Stimulated activated CD8-positive, alpha-beta memory T cell treated with anti-CD3 and anti-CD28 coated beads, Interleukin-15, amount 100 ng/mL, for 24 hours (primary cell): ENCODE data around the gene HTATSF1.
A peak's percentile ranks its signal among the peaks of the same experiment; 100 is the strongest.

Experiments
- DNase-seq: peaks from one replicate; pipeline ENCODE4 v3.0.0-alpha.2; 2020; ENCODE audit warnings: low read depth

Gene HTATSF1

DNA sequence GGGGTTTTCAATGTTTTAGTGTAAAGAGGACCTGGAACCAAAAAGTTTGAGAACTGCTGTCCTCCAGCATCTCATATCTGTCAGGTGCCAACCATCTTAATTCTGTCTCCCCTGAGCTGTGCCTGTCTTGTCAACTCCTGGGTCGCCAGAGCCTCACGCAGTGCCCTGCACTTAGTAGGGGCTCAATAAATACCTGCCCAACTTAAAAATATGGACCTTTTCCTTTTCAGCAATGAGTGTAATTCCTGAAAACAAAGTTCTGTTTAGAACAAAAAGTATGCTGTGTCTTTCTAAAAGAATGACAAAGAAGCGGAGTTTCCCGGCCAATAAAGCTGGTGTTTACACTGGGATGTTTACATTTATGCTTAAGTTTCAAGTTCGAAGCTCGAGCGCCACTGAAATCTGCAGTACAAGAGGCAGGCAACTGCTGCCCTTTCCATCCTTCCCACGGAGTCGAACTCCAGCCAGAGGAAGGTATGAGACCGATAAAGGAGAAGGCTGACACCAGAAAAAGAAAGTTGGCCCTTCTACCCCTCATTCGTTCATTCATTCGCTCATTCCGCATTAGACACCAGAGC, 1.1 kb upstream of the HTATSF1 start:
- DNase-seq, result no peak

DNA sequence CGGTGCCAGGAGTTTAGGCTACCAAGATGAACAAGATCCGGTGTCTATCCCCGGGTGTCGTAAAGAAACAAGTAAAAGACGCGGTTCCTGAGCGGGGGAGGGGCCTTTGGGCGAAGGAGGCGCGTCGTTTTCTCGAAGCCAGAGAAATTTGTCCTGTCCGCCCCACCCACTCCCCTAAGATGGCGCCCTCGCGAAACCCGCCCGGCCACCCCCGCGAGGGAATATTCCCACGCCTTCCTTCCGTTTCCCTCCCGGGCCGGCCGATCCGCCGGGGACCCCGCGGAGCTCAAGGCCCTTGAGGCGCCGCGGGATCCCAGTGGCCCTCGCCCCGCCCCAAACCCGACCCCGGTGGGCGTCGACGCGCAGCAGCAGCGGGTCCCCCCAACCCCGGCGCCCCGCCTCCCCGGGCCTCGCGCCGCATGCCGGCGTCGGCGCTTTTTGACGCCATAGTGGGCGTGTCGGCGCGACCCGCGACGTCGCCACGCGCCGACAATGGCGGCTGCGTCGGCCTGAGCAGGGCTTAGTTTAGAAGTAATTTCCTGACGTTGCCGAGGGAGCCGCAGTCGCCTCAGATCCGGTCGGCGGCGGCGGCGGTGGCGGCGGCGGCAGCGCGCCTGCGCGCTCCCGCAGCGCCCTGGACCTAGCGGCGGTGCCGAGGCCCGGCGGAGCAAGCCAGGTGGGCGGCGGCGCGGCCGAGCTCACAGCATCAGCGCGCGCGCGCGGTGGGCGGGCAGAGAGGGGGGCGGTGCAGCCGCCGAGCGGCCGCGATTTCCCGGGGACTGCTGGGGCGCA, 432 bp upstream of the HTATSF1 start:
- DNase-seq, result peak; percentile 59

GRCh38 chrX:136519069-136519468, 21.7 kb downstream of the HTATSF1 start:
- no peak for DNase-seq

DNA sequence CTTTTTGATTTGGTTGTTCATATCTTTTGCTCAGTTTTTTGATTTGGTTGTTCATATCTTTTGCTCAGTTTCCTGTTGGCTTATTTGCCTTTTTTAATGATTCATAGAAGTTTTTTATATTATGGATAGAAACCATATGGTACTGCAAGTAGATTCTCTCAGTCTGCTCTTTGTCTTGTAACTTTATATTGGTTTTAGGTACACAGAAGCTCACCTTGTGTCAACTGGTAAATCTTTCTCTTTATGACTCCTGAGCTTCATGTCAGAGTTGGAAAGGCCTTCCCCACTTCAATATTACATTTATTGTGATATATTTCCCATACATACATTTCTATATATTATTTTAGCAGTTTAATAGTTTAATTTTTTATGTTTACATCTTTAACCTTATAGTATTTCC, 26.4 kb downstream of the HTATSF1 start:
- DNase-seq, result no peak

DNA sequence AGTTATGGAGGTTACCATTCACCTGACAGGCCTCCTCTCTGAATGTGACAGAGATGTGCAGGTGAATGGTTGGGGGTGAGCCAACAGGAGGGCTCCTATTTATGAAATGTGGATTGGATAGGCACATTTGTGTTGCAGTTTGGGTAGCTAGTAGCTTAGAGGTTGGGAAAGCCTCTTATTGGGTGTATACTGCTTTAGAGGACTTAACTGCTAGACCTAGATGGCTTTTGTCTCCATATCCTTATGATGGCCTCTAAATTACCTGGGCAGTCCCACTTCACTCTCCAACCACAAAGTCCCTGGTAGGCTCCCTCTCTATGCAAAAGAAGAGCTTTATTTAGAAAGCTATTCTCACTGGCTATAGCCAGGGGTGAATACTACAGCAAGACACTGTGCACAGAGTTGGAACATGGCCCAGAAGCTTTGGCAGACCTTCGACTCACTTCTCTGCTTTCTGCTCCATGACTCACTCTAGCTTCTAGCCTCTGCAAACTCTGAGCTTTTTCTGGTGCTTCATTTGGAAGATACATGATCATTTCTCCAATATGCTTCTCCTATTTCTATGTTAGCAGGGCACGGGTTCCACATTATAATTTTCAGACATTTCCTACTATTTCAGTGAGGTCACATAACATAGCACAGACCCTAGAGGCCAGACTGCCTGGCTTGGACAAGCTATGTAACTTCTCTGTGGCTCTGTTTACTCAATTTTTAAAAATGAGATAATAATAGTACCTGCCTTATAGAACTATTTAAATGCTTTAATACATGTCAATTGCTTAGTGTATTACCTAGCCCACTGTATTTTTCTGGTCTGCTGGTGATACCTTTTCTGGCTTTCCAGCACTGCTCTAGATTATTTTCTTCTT, 28.6 kb downstream of the HTATSF1 start:
- no peak for DNase-seq

DNA sequence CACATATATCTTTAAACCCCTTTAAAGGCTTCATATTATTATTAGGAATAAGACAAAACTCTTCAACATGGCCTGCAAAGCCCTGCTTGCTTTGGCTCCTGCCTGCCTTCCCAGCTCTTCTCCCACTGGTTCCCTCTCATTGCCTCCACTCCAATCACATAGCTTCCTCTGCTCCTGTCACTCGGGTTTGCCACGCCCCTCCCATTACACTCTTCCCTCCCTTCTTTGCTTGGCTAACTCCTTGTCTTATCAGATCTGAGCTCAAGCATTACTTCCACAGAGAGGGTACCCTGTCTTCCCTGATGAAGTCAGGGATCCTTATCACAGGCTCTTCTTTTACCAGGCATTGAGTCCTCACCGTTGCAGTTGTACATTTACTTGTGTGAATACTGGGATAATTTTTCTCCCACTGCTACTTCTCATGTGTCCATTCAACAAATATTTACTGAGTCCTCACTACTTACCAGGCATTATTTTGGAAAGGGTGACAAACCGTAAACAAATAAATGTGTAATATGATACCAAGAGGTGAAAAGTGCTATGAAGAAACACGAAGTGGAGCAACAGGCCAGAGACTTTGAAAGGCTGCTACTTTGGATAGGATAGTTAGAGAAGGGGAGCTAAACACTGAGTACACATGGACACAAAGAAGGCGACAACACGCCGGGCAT, 31.4 kb downstream of the HTATSF1 start:
- no peak for DNase-seq

DNA sequence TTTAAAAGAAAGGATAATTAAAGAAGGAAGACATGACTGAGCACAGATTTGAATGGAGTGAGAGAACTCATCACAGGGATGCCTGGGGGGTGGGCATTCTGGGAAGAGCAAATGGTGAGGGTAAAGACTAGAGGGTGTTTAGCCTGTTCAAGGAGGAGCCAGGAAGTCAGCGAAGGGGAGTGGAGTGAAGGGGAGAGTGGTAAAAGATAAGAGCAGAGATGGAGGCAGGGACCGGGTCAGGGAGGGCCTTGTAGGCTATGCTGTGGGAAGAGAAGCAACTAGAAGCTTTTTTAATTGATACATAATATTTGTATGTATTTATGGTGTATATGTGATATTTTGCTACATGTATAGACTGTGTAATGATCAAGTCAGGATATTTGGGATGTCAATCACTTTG, 32.4 kb downstream of the HTATSF1 start:
- DNase-seq, result no peak

DNA sequence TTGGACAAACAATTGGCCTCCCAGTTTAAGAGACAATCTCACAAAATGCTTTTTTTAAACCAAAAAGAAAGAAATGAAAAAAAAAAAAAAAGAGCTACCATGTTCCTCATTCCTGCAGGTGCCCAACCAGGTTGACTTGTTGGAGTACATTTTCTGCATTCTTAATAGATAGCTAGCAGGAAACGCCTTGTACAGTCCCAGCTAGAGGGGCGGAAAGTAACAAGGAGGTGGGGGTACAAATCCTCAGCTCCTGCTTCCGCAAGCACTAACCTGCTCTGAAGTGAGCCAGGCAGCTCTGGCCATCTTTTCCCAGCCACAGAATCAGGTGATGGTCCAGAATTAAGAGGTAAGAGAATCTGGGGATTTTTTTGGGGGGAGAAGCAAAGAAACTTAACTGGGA, 34.6 kb downstream of the HTATSF1 start, which contains the start of gene VGLL1:
VGLL1 (plus strand) TSS at position 265 of the 400 bp plus-strand sequence. CDS start 3,806 bp downstream, outside the sequence.
- no peak for DNase-seq

DNA sequence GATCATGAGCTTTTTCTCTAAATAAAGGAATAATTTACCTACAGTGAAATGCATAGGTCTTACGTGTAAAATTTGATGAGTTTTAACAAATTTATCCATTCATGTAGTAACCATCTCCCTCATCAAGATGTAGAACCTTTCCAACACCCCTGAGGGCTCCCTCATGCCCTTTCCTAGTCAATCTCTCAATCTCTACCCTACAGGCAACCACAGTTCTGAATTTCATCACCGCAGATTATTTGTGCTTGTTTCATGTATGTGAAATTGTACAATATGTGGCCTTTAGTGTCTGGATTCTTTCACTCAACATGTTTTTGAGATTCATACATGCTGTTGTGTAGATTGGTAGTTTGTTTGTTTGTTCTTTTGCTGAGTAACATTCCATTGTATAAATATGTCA, 36.7 kb downstream of the HTATSF1 start:
- no peak for DNase-seq

- DNase-seq, result no peak
These were observed 41.4 kb downstream of the HTATSF1 start for GRCh38 chrX:136538811-136539210.

DNA sequence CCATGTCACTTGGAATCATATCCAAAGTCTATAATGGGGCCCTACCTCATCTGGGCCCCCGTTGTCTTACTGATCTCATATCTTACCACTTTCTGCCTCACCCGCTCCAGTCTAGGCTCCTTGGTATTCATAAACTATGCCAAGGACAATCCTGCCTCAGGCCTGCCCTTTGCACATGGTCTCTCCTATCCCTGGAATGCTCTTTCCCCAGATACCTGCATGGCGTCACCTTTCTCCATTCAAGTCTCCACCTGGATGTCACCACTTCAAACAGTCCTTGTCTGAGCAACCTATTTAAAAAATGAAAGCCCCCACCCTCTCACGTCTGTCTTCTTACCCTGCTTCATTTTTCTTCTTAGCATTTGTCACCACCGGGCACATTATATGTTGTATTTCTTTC, 42.8 kb downstream of the HTATSF1 start:
- no peak for DNase-seq

GRCh38 chrX:136541294-136541693, 43.9 kb downstream of the HTATSF1 start:
- no peak for DNase-seq

DNA sequence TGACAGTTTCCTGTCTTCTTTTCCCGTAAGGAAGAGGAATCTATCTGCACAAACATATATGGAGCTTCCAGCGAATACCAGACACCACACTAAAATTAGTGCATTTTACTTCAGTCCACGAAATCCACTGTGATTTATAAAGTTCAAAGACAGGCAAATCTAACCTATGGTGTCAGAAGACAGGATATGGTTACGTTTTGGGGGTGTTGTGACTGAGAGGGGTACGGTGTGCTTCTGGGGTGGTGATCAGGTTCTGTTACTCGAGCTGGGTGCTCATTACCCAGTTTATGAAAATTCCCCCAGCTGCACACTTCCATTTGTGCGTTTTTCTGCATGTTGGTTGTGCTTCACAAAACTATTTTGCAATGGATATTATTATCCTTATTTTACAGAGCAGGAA, 44.9 kb downstream of the HTATSF1 start:
- DNase-seq, result no peak

DNA sequence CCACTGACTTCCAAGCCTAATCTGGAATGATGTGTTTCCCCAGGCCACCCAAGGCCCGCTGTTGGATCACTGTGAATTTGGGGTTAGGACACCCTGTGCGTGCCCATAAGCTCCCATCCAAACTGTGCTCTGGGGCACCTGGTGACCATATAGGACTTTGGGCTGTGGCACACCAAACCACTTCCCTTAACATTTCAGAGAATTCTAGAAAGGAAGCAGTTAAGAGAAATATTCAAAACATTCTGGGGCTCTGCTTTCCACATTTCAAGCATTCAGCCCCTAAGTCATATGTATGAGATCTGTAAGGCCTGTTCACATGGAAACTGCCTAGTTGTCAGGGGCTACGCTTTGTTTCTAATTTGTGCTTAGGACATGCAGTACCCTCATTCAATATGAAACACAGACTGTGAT, 49.0 kb downstream of the HTATSF1 start:
- no peak for DNase-seq

DNA sequence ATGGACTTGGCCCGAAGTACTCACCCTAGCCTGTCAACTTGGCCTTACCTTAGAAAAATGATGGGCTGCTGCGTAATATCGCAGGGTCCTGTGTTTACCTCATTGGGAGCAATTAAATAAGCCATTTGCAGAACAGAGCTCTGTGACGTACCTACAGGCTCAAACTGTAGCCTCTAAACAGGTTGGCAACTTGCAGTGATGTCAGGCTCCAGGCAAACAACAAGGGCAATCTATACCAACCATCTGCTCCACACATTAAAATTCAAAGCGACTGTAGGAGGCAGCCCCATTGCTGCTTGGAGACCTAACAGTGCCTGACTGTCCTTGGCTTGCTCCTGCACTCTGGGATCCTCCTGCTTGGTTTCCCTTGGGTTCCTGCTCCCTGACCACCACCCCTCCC, 51.8 kb downstream of the HTATSF1 start:
- no peak for DNase-seq

- no peak for DNase-seq
These were observed 54.0 kb downstream of the HTATSF1 start for GRCh38 chrX:136551410-136551809.

GRCh38 chrX:136555694-136556093, 58.3 kb downstream of the HTATSF1 start:
- no peak for DNase-seq
